B cell (primary cell): ENCODE measurements around the gene SYNJ2.

Experiments used
- EZH2 ChIP-seq: IDR thresholded peaks from 2 replicates; pipeline ENCODE4 v1.6.1; 2012; ENCODE audit warnings: borderline replicate concordance, low read depth, mild to moderate bottlenecking, moderate library complexity, low read length; ENCODE audit not compliant: insufficient read depth, poor library complexity, severe bottlenecking
- TF ChIP-seq, protein P1 (sequence below): fragments of 200-600 bp; IDR thresholded peaks from one replicate; pipeline ENCODE4 v1.8.0; 2022; ENCODE audit warnings: antibody characterized with exemption, mild to moderate bottlenecking

- TF ChIP-seq, protein P1, sequence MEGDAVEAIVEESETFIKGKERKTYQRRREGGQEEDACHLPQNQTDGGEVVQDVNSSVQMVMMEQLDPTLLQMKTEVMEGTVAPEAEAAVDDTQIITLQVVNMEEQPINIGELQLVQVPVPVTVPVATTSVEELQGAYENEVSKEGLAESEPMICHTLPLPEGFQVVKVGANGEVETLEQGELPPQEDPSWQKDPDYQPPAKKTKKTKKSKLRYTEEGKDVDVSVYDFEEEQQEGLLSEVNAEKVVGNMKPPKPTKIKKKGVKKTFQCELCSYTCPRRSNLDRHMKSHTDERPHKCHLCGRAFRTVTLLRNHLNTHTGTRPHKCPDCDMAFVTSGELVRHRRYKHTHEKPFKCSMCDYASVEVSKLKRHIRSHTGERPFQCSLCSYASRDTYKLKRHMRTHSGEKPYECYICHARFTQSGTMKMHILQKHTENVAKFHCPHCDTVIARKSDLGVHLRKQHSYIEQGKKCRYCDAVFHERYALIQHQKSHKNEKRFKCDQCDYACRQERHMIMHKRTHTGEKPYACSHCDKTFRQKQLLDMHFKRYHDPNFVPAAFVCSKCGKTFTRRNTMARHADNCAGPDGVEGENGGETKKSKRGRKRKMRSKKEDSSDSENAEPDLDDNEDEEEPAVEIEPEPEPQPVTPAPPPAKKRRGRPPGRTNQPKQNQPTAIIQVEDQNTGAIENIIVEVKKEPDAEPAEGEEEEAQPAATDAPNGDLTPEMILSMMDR: no peak
- no peak for TF ChIP-seq EZH2
Measured at GRCh38 chr6:157997893-157998608, 16.4 kb downstream of the SYNJ2 start.
